ENCODE data around the gene SUGP2. TPM values are rescaled to one million over a fixed set of nuclear protein-coding genes. Genes with fewer than 3 reads are reported as not detected.

SUGP2 gene
- total RNA-seq, 1 experiment from 2014 or later: 95.2 TPM

DNA sequence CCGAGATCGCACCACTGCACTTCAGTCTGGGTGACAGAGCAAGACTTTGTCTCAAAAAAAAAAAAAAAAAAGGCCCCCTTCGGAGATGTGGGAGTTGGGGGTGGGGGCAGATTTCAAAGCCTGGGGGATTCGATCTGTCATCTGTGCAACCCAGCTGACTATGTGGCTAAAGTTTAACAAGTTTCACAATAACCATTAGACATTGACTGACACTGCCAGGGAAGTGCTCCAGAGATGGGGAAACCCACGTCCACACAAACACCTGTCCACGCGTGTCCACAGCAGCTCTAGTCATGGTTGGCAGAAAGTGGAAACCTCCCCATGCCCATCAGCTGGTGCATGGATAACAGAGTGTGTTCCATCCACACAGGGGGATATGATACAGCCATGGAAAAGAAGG, 54.7 kb downstream of the SUGP2 start:
- Histone ChIP-seq H3K18ac (ENCODE audit: insufficient read length, low read depth, low read length) (no peak overlapping the region), H4K91ac (ENCODE audit: insufficient read length, low read depth, low read length) (no peak overlapping the region), H3K27me3 (ENCODE audit: insufficient read depth, low read length) (no peaks in the 10 kb centered on the region), H3K23ac (ENCODE audit: insufficient read length, low read depth, low read length) (no peak overlapping the region), H2AK5ac (ENCODE audit: insufficient read length, low read length) (no peak overlapping the region), H3K79me1 (ENCODE audit: insufficient read depth, low read depth, low read length, poor library complexity, severe bottlenecking) (no peaks in the 10 kb centered on the region), H3K4me2 (ENCODE audit: insufficient read depth, insufficient read length, low read length) (no peak overlapping the region), H3K4me1 (ENCODE audit: insufficient read depth, low read length) (no peaks in the 10 kb centered on the region), H3K56ac (ENCODE audit: insufficient read length, low read depth, low read length) (no peak overlapping the region), H3T11ph (ENCODE audit: low read length) (no peak overlapping the region), H3K23me2 (ENCODE audit: insufficient read length, low read depth, low read length, poor library complexity, severe bottlenecking) (no peaks in the 10 kb centered on the region), H2BK15ac (ENCODE audit: low read depth, low read length) (no peak overlapping the region), H3K9ac (ENCODE audit: extremely low read depth, insufficient read length, low read length) (no peak overlapping the region), H4K20me1 (ENCODE audit: control insufficient read depth, insufficient read depth, insufficient read length) (no peaks in the 10 kb centered on the region), H3K14ac (ENCODE audit: insufficient read depth, low read length) (no peak overlapping the region), H3K79me2 (ENCODE audit: insufficient read depth, low read length) (no peaks in the 10 kb centered on the region), H3K4ac (ENCODE audit: low read depth, low read length) (no peak overlapping the region), H3K27ac (ENCODE audit: insufficient read length, low read depth, low read length) (no peak overlapping the region), H4K8ac (replicated peaks; ENCODE audit: insufficient read length, low read depth, low read length) (no peak overlapping the region), H2BK5ac (ENCODE audit: insufficient read length, low read length) (no peak overlapping the region), H2AFZ (ENCODE audit: low read length) (no peak overlapping the region), H2BK120ac (ENCODE audit: low read depth, low read length, poor library complexity, severe bottlenecking) (no peak overlapping the region), H3K9me3 (ENCODE audit: control insufficient read depth, low read depth, low read length) (no peaks in the 10 kb centered on the region), H4K5ac (ENCODE audit: insufficient read length, low read depth, low read length) (no peak overlapping the region), H2BK20ac (ENCODE audit: low read depth, low read length, poor library complexity, severe bottlenecking) (no peak overlapping the region), H2BK12ac (ENCODE audit: insufficient read length, low read depth, low read length) (no peak overlapping the region)
- Mint-ChIP-seq H3K27ac (peak overlapping the region in 1 of 3 experiments; percentile 53; a peak in 1 of 7 replicates), H3K4me3 (no peak overlapping the region), H3K36me3 (ENCODE audit: insufficient read depth in 1 of 3, low read depth in 3 of 3) (no peaks in the 10 kb centered on the region), H3K4me1 (peaks cover 0 to 6% of the 10 kb centered on the region in 2 experiments; a peak in 1 of 4 replicates), H3K27me3 (ENCODE audit: low read depth) (peaks cover 28% of the 10 kb centered on the region), H3K9me3 (no peaks in the 10 kb centered on the region)
- TF ChIP-seq, protein P1, sequence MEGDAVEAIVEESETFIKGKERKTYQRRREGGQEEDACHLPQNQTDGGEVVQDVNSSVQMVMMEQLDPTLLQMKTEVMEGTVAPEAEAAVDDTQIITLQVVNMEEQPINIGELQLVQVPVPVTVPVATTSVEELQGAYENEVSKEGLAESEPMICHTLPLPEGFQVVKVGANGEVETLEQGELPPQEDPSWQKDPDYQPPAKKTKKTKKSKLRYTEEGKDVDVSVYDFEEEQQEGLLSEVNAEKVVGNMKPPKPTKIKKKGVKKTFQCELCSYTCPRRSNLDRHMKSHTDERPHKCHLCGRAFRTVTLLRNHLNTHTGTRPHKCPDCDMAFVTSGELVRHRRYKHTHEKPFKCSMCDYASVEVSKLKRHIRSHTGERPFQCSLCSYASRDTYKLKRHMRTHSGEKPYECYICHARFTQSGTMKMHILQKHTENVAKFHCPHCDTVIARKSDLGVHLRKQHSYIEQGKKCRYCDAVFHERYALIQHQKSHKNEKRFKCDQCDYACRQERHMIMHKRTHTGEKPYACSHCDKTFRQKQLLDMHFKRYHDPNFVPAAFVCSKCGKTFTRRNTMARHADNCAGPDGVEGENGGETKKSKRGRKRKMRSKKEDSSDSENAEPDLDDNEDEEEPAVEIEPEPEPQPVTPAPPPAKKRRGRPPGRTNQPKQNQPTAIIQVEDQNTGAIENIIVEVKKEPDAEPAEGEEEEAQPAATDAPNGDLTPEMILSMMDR (conservative IDR thresholded peaks at IDR 0.05): no peak
- WGBS (ENCODE audit: extremely low coverage, insufficient read length, low lambda C conversion rate): no CpG with 5 or more reads among the region's 7 CpGs
- no peak for DNase-seq
